SU-DHL-6 (cell line): ENCODE data around the gene SMC5.

Experiments
- EZH2phosphoT487 ChIP-seq: fragments of 200-600 bp; sonication (generic), shearing (Covaris generic); conservative IDR thresholded peaks from 2 replicates; pipeline ENCODE4 v1.6.1; 2018; ENCODE audit warnings: mild to moderate bottlenecking, antibody characterized with exemption, low read length, moderate library complexity, mixed read lengths
- TF ChIP-seq, protein P1 (sequence below): fragments of 200-600 bp; sonication (generic); IDR thresholded peaks from one replicate; pipeline ENCODE4 v1.5.1; 2017; ENCODE audit warnings: antibody characterized with exemption, mild to moderate bottlenecking, low read length, moderate library complexity; ENCODE audit not compliant: insufficient read depth, poor library complexity, severe bottlenecking

DNA sequence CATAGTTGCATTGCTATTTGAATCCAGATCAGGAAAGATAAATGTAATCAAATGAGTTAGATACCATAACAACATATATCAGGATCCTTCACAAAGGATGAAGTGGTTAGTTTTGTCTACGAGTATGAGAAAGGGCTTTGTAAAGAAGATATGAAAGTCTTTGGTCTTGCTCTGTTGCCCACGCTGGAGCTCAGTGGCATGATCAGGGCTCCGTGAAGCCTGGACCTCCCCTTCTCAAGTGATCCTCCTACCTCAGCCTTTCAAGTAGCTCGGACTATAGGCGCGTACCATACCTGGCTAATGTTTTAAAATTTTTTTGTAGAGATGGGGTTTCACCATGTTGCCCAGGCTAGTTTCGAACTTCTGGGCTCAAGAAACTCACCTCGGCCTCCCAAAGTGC, 1.8 kb downstream of the SMC5 start:
- TF ChIP-seq, protein P1, sequence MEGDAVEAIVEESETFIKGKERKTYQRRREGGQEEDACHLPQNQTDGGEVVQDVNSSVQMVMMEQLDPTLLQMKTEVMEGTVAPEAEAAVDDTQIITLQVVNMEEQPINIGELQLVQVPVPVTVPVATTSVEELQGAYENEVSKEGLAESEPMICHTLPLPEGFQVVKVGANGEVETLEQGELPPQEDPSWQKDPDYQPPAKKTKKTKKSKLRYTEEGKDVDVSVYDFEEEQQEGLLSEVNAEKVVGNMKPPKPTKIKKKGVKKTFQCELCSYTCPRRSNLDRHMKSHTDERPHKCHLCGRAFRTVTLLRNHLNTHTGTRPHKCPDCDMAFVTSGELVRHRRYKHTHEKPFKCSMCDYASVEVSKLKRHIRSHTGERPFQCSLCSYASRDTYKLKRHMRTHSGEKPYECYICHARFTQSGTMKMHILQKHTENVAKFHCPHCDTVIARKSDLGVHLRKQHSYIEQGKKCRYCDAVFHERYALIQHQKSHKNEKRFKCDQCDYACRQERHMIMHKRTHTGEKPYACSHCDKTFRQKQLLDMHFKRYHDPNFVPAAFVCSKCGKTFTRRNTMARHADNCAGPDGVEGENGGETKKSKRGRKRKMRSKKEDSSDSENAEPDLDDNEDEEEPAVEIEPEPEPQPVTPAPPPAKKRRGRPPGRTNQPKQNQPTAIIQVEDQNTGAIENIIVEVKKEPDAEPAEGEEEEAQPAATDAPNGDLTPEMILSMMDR, result no peak
- TF ChIP-seq EZH2phosphoT487, result no peak
